Muscle layer of duodenum (tissue), 2 donors: ENCODE results near the gene ERCC6L.
"Not testable (repeated sequence)": the region's sequence is repeated elsewhere in the genome, so short reads cannot be mapped to it uniquely, and the experiment has no call there.

Experiments
- H3K27ac ChIP-seq: one replicate; pipeline ENCODE4 v1.7.0; 2013; ENCODE audit warnings: mild to moderate bottlenecking, low read length
- H3K27me3 ChIP-seq: one replicate; pipeline ENCODE4 v1.7.0; 2013; ENCODE audit warnings: low read depth, mild to moderate bottlenecking, control low read depth, low read length
- H3K36me3 ChIP-seq, 2 donors: one replicate each; pipeline ENCODE4 v1.7.0; 2013; ENCODE audit warnings: low read length in 2 of 2, control low read depth in 1 of 2, mild to moderate bottlenecking in 1 of 2; ENCODE audit not compliant: insufficient read depth in 2 of 2, control insufficient read depth in 1 of 2
- H3K4me1 ChIP-seq, 2 donors: one replicate each; pipeline ENCODE4 v1.7.0; 2013; ENCODE audit warnings: low read length in 2 of 2, mild to moderate bottlenecking in 2 of 2, control low read depth in 1 of 2, moderate library complexity in 1 of 2; ENCODE audit not compliant: insufficient read depth in 2 of 2, control insufficient read depth in 1 of 2
- H3K4me3 ChIP-seq, 2 donors: one replicate each; pipeline ENCODE4 v1.7.0; 2013; ENCODE audit warnings: low read length in 2 of 2, low read depth in 1 of 2, mild to moderate bottlenecking in 1 of 2
- H3K9me3 ChIP-seq, 2 donors: one replicate each; pipeline ENCODE4 v1.7.0; 2013; ENCODE audit warnings: low read length in 2 of 2, control low read depth in 1 of 2, mild to moderate bottlenecking in 1 of 2; ENCODE audit not compliant: control insufficient read depth in 1 of 2
- donor health status: healthy.

Gene ERCC6L

GRCh38 chrX:72247206-72247942 is 8.5 kb upstream of the ERCC6L start:
- Histone ChIP-seq H3K9me3 (no peaks in the 10 kb centered on the region), H3K4me3 (no peak overlapping the region), H3K27ac (no peak overlapping the region), H3K4me1 (peaks cover 4 to 5% of the 10 kb centered on the region in 2 donors), H3K27me3 (no peaks in the 10 kb centered on the region), H3K36me3 (no peaks in the 10 kb centered on the region)

GRCh38 chrX:72245461-72246089 is 6.7 kb upstream of the ERCC6L start:
- Histone ChIP-seq H3K27ac (no peak overlapping the region), H3K9me3 (no peaks in the 10 kb centered on the region), H3K4me3 (no peak overlapping the region), H3K4me1 (peaks cover 4 to 5% of the 10 kb centered on the region in 2 donors), H3K36me3 (no peaks in the 10 kb centered on the region), H3K27me3 (no peaks in the 10 kb centered on the region)

GRCh38 chrX:72243472-72243871 is 4.6 kb upstream of the ERCC6L start:
- Histone ChIP-seq H3K9me3 (no peaks in the 10 kb centered on the region), H3K4me3 (no peak overlapping the region), H3K36me3 (no peaks in the 10 kb centered on the region), H3K4me1 (peaks cover 4 to 5% of the 10 kb centered on the region in 2 donors), H3K27me3 (no peaks in the 10 kb centered on the region), H3K27ac (no peak overlapping the region)

GRCh38 chrX:72240976-72241375 is 2.1 kb upstream of the ERCC6L start:
- Histone ChIP-seq H3K27ac (no peak overlapping the region), H3K4me3 (no peak overlapping the region), H3K9me3 (no peaks in the 10 kb centered on the region), H3K4me1 (no peaks in the 10 kb centered on the region), H3K36me3 (no peaks in the 10 kb centered on the region), H3K27me3 (no peaks in the 10 kb centered on the region)

- Histone ChIP-seq H3K27me3 (no peaks in the 10 kb centered on the region), H3K4me1 (no peaks in the 10 kb centered on the region), H3K27ac (no peak overlapping the region), H3K9me3 (no peaks in the 10 kb centered on the region), H3K36me3 (no peaks in the 10 kb centered on the region), H3K4me3 (peak overlapping the region in 1 of 2 donors; percentile 50)
Measured at GRCh38 chrX:72238183-72238582, 644 bp downstream of the ERCC6L start.

GRCh38 chrX:72236841-72237240 is 2.0 kb downstream of the ERCC6L start:
- no peaks in the 10 kb centered on the region for H3K9me3 ChIP-seq
- no peaks in the 10 kb centered on the region for H3K27me3 ChIP-seq
- H3K4me1 ChIP-seq = no peaks in the 10 kb centered on the region
- H3K4me3 ChIP-seq = no peak overlapping the region
- H3K27ac ChIP-seq = no peak overlapping the region
- H3K36me3 ChIP-seq = no peaks in the 10 kb centered on the region

- Histone ChIP-seq H3K9me3 (no peaks in the 10 kb centered on the region), H3K36me3 (no peaks in the 10 kb centered on the region), H3K4me3 (no peak overlapping the region), H3K27ac (no peak overlapping the region), H3K4me1 (no peaks in the 10 kb centered on the region), H3K27me3 (no peaks in the 10 kb centered on the region)
Measured at GRCh38 chrX:72230290-72230689, 8.5 kb downstream of the ERCC6L start.

- not testable (repeated sequence) for H3K27ac ChIP-seq, H3K4me1 ChIP-seq, H3K36me3 ChIP-seq, H3K9me3 ChIP-seq, H3K27me3 ChIP-seq, H3K4me3 ChIP-seq
Measured at GRCh38 chrX:72220375-72220774, 18.5 kb downstream of the ERCC6L start.

GRCh38 chrX:72216973-72217372 is 21.9 kb downstream of the ERCC6L start:
- no peaks in the 10 kb centered on the region for H3K27me3 ChIP-seq
- no peak overlapping the region for H3K27ac ChIP-seq
- no peaks in the 10 kb centered on the region for H3K36me3 ChIP-seq
- H3K9me3 ChIP-seq = no peaks in the 10 kb centered on the region
- no peaks in the 10 kb centered on the region for H3K4me1 ChIP-seq
- H3K4me3 ChIP-seq = no peak overlapping the region

GRCh38 chrX:72208126-72208800 is 30.6 kb downstream of the ERCC6L start:
- H3K27ac ChIP-seq = no peak overlapping the region

GRCh38 chrX:72207366-72207765 is 31.5 kb downstream of the ERCC6L start:
- Histone ChIP-seq H3K9me3 (no peaks in the 10 kb centered on the region), H3K4me1 (no peaks in the 10 kb centered on the region), H3K27ac (no peak overlapping the region), H3K36me3 (peaks cover 0 to 19% of the 10 kb centered on the region in 2 donors), H3K4me3 (no peak overlapping the region), H3K27me3 (no peaks in the 10 kb centered on the region)

More at GRCh38 chrX:72208126-72208800, 30.6 kb downstream of the ERCC6L start:
- H3K9me3 ChIP-seq = no peaks in the 10 kb centered on the region
- H3K36me3 ChIP-seq = peaks cover 0 to 19% of the 10 kb centered on the region in 2 donors
- H3K27me3 ChIP-seq = no peaks in the 10 kb centered on the region
- H3K4me3 ChIP-seq = no peak overlapping the region
- no peaks in the 10 kb centered on the region for H3K4me1 ChIP-seq
